ENCODE data around the gene MAP7. TPM values are rescaled to one million over a fixed set of nuclear protein-coding genes. Genes with fewer than 3 reads are reported as not detected.

The MAP7 gene
- total RNA-seq, 1 donor from 2014 or later, result 12.6 TPM

Small RNA genes within 50 kb of the gene (small RNA-seq; reads per million reads assigned to genes)
- gene AL023284.1 (ENCODE audit: low replicate concordance) (not detected), gene NDUFS5P1 (ENCODE audit: low replicate concordance) (not detected)

Other genes starting within 250 kb of the MAP7 start
- 17.0 TPM for gene MAP3K5, start 242.1 kb upstream of the MAP7 start, total RNA-seq

Data from skin of body (tissue), 2 donors.